RWPE2 (cell line): Measurements from ENCODE around the gene EPN1.

Experiments
- ATAC-seq: fragments of 200-7000 bp; cut with Tn5 transposase; 3 replicates; pipeline ENCODE4 v1.9.1; 2021; ENCODE audit warnings: low read depth
- DNase-seq: peaks from one replicate; pipeline ENCODE4 v3.0.0-alpha.2; 2020; ENCODE audit warnings: low spot score
- H3K27ac ChIP-seq: fragments of 450-650 bp; 2 replicates; pipeline ENCODE4 v1.5.1; 2017; ENCODE audit warnings: mild to moderate bottlenecking; ENCODE audit not compliant: poor library complexity, severe bottlenecking
- H3K27me3 ChIP-seq: fragments of 250-450 bp; sonication (Bioruptor Pico); 2 replicates; pipeline ENCODE4 v1.5.1; 2021; ENCODE audit warnings: mild to moderate bottlenecking, moderate library complexity; ENCODE audit not compliant: insufficient read depth, poor library complexity, severe bottlenecking
- H3K36me3 ChIP-seq: fragments of 250-450 bp; sonication (Bioruptor Pico); 2 replicates; pipeline ENCODE4 v1.5.1; 2020; ENCODE audit warnings: low read depth, mild to moderate bottlenecking, moderate library complexity
- H3K4me1 ChIP-seq: fragments of 250-450 bp; sonication (Bioruptor Pico); 2 replicates; pipeline ENCODE4 v1.5.1; 2021; ENCODE audit warnings: mild to moderate bottlenecking, moderate library complexity; ENCODE audit not compliant: insufficient read depth, poor library complexity, severe bottlenecking
- H3K4me3 ChIP-seq: fragments of 250-450 bp; sonication (Bioruptor Pico); 2 replicates; pipeline ENCODE4 v1.5.1; 2021; ENCODE audit warnings: mild to moderate bottlenecking, moderate library complexity; ENCODE audit not compliant: severe bottlenecking
- H3K9me3 ChIP-seq: fragments of 250-450 bp; sonication (Bioruptor Pico); 2 replicates; pipeline ENCODE4 v1.5.1; 2021; ENCODE audit warnings: mild to moderate bottlenecking, moderate library complexity; ENCODE audit not compliant: severe bottlenecking
- TF ChIP-seq, protein P1 (sequence below): fragments of 450-650 bp; IDR thresholded peaks from one replicate; pipeline ENCODE4 v1.5.1; 2017; ENCODE audit warnings: mild to moderate bottlenecking, moderate library complexity; ENCODE audit not compliant: poor library complexity, severe bottlenecking

The EPN1 gene

GRCh38 chr19:55646889-55647731 is 27.9 kb upstream of the EPN1 start:
- ATAC-seq, result no peak
- Histone ChIP-seq H3K9me3 (no peaks in the 10 kb centered on the region), H3K4me1 (no peaks in the 10 kb centered on the region), H3K27ac (peak overlapping the region; percentile 66), H3K27me3 (no peaks in the 10 kb centered on the region), H3K36me3 (peaks cover 17% of the 10 kb centered on the region), H3K4me3 (peak overlapping the region; percentile 76)
- TF ChIP-seq, protein P1, sequence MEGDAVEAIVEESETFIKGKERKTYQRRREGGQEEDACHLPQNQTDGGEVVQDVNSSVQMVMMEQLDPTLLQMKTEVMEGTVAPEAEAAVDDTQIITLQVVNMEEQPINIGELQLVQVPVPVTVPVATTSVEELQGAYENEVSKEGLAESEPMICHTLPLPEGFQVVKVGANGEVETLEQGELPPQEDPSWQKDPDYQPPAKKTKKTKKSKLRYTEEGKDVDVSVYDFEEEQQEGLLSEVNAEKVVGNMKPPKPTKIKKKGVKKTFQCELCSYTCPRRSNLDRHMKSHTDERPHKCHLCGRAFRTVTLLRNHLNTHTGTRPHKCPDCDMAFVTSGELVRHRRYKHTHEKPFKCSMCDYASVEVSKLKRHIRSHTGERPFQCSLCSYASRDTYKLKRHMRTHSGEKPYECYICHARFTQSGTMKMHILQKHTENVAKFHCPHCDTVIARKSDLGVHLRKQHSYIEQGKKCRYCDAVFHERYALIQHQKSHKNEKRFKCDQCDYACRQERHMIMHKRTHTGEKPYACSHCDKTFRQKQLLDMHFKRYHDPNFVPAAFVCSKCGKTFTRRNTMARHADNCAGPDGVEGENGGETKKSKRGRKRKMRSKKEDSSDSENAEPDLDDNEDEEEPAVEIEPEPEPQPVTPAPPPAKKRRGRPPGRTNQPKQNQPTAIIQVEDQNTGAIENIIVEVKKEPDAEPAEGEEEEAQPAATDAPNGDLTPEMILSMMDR, result no peak
- no peak for DNase-seq

GRCh38 chr19:55647732-55648584 is 27.1 kb upstream of the EPN1 start, which contains the start of gene CCDC106:
Gene CCDC106, plus strand, starts transcription at chr19:55648212. Its CDS starts 835 bp downstream, at chr19:55649047.
- TF ChIP-seq, protein P1, result no peak
- ATAC-seq (peak; percentile 40), DNase-seq (no peak)
- Histone ChIP-seq H3K27me3 (no peaks in the 10 kb centered on the region), H3K27ac (peak within 1 kb of the TSS; percentile 66), H3K4me3 (peak within 1 kb of the TSS; percentile 76), H3K9me3 (no peaks in the 10 kb centered on the region), H3K4me1 (no peaks in the 10 kb centered on the region), H3K36me3 (peaks cover 17% of the 10 kb centered on the region)

DNA sequence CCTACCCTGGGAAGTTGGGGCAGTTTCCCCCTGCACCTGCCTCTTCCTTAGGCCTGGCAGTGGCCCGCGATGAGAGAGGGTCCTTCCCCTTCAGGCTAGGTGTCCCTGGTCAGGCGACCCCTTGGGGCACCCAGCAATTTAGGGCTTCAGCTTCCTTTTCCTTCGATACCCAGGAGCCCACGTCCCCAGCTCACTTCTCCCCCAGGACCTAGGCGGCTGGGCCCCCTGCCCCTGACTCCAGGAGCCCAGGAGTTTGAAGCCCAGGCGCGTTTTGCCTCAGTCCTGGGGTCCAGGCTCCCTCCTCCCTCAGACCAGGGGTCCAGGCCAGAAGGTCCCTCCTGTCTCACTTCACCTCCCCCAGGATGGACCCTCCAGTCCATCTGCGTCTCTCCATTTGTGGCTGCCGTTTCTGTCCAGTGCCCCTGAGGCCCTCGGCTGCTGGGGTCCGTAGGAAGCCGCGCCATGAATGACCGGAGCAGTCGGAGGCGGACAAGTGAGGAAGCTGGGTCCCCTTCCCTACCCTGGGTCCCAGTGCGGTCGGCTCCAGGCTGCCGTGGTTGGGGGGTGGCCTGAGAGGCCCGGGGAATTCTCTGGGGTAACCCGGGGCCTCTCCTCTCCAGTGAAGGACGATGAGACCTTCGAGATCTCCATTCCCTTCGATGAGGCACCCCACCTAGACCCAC is 26.3 kb upstream of the EPN1 start:
- peaks cover 17% of the 10 kb centered on the region for H3K36me3 ChIP-seq
- H3K9me3 ChIP-seq, result no peaks in the 10 kb centered on the region
- peak overlapping the region; percentile 66 for H3K27ac ChIP-seq
- DNase-seq (no peak), ATAC-seq (0 out of 3 replicates have a peak, but pooled peaks have one; percentile 14)
- TF ChIP-seq, protein P1, result no peak
- H3K4me3 ChIP-seq, result peak overlapping the region; percentile 76
- no peaks in the 10 kb centered on the region for H3K27me3 ChIP-seq
- no peaks in the 10 kb centered on the region for H3K4me1 ChIP-seq

- DNase-seq (no peak), ATAC-seq (no peak)
- Histone ChIP-seq H3K27ac (peak overlapping the region; percentile 66), H3K4me1 (no peaks in the 10 kb centered on the region), H3K4me3 (peak overlapping the region; percentile 76), H3K27me3 (no peaks in the 10 kb centered on the region), H3K36me3 (peaks cover 17% of the 10 kb centered on the region), H3K9me3 (no peaks in the 10 kb centered on the region)
- TF ChIP-seq, protein P1, result no peak
Observed at GRCh38 chr19:55649268-55650125, 25.5 kb upstream of the EPN1 start.
